Gastroesophageal sphincter (tissue), 4 donors: ENCODE data around the gene NDUFB11. TPM values are rescaled to one million over a fixed set of nuclear protein-coding genes. Genes with fewer than 3 reads are reported as not detected.

Source experiments
- ATAC-seq: fragments of 150-250 bp; one replicate; pipeline ENCODE4 v1.9.1; 2016; ENCODE audit warnings: mild to moderate bottlenecking, moderate library complexity
- H3K27ac ChIP-seq, 4 donors: fragments of 200-600 bp; sonication (generic) in 3 of 4; 1 replicate in 3 of 4; 2 replicates in 1 of 4; pipeline ENCODE4 v1.5.1; 2016 to 2019
- H3K27me3 ChIP-seq: fragments of 200-600 bp; sonication (generic); one replicate; pipeline ENCODE4 v1.5.1; 2019
- H3K36me3 ChIP-seq, 2 donors: fragments of 200-600 bp; sonication (generic); one replicate each; pipeline ENCODE4 v1.5.1; 2019; ENCODE audit warnings: control low read depth in 1 of 2
- H3K4me1 ChIP-seq, 3 donors: fragments of 200-600 bp; sonication (generic); 1 replicate in 2 of 3; 2 replicates in 1 of 3; pipeline ENCODE4 v1.5.1; 2016 to 2019; ENCODE audit warnings: control low read depth in 2 of 3
- H3K4me3 ChIP-seq, 2 donors: fragments of 200-600 bp; sonication (generic); one replicate each; pipeline ENCODE4 v1.5.1; 2019; ENCODE audit warnings: mild to moderate bottlenecking in 1 of 2, moderate library complexity in 1 of 2
- H3K9me3 ChIP-seq, 3 donors: fragments of 200-600 bp; sonication (generic); one replicate each; pipeline ENCODE4 v1.5.1; 2017 to 2019; ENCODE audit warnings: control low read depth in 2 of 3
- CTCF ChIP-seq, 4 experiments: fragments of 200-600 bp in 2 of 4; fragments of 450-650 bp in 2 of 4; sonication (generic) in 1 of 4; IDR thresholded peaks; one replicate each; pipeline ENCODE4 v1.5.1; 2017 to 2019; ENCODE audit warnings: antibody characterized with exemption in 4 of 4, mild to moderate bottlenecking in 2 of 4, moderate library complexity in 2 of 4
- EP300 ChIP-seq: sonication (generic); formaldehyde crosslinking; IDR thresholded peaks from one replicate; pipeline ENCODE4 v1.6.1; 2017; ENCODE audit warnings: antibody characterized with exemption, mild to moderate bottlenecking
- POLR2A ChIP-seq, 2 donors: fragments of 450-650 bp; IDR thresholded peaks; one replicate each; pipeline ENCODE4 v1.6.1; 2017; ENCODE audit warnings: antibody characterized with exemption in 2 of 2, mild to moderate bottlenecking in 2 of 2, moderate library complexity in 1 of 2
- POLR2AphosphoS5 ChIP-seq: sonication (generic); formaldehyde crosslinking; IDR thresholded peaks from one replicate; pipeline ENCODE4 v1.6.1; 2017; ENCODE audit warnings: antibody characterized with exemption
- WGBS, 2 donors: methylation state at CpG; one replicate each; pipeline ENCODE4 v1.1.5; 2018; ENCODE audit warnings: low coverage in 1 of 2; 5-methylcytosine and 5-hydroxymethylcytosine counted together
- total RNA-seq, 4 donors: library from RNA; depleted of rRNA; stranded (reverse); fragments of >200 nt; gene quantifications; one replicate each; pipeline ENCODE4 v1.1.0, GENCODE V29; 2016

NDUFB11 gene
- total RNA-seq, 4 donors from 2014 or later = 43.3 to 66.8 (median 53.0) TPM

GRCh38 chrX:47158781-47159180 lies 14.3 kb upstream of the NDUFB11 start:
- peaks cover 0 to 27% of the 10 kb centered on the region in 2 donors for H3K36me3 ChIP-seq
- no peak for ATAC-seq
- no peaks in the 10 kb centered on the region for H3K4me1 ChIP-seq
- TF ChIP-seq POLR2AphosphoS5 = no peak
- no peak for TF ChIP-seq EP300
- no peak for TF ChIP-seq POLR2A (IDR thresholded peaks at IDR 0.05)
- no peak for TF ChIP-seq CTCF (IDR thresholded peaks at IDR 0.05)
- no peak overlapping the region for H3K4me3 ChIP-seq
- 90 to 91% methylated on average over 1 to 4 of the region's 5 CpGs for WGBS, 2 donors
- no peaks in the 10 kb centered on the region for H3K9me3 ChIP-seq
- no peak overlapping the region for H3K27ac ChIP-seq
- no peaks in the 10 kb centered on the region for H3K27me3 ChIP-seq

- 98% methylated on average over 7 of the region's 16 CpGs; no CpG with 5 or more reads in 1 of the 2 donors for WGBS, 2 donors
- Histone ChIP-seq H3K4me3 (no peak overlapping the region), H3K4me1 (no peaks in the 10 kb centered on the region), H3K36me3 (peaks cover 0 to 27% of the 10 kb centered on the region in 2 donors), H3K27me3 (no peaks in the 10 kb centered on the region), H3K9me3 (no peaks in the 10 kb centered on the region), H3K27ac (no peak overlapping the region)
- TF ChIP-seq POLR2A (IDR thresholded peaks at IDR 0.05) (no peak), POLR2AphosphoS5 (no peak), EP300 (no peak), CTCF (IDR thresholded peaks at IDR 0.05) (no peak)
- ATAC-seq = no peak
Observed at GRCh38 chrX:47158131-47158530, 13.6 kb upstream of the NDUFB11 start.

- no CpG with 5 or more reads among the region's 26 CpGs for WGBS, 2 donors
Observed at GRCh38 chrX:47156611-47157520, 12.4 kb upstream of the NDUFB11 start.

GRCh38 chrX:47151435-47151834 lies 6.9 kb upstream of the NDUFB11 start:
- no peak overlapping the region for H3K4me3 ChIP-seq
- no peak for ATAC-seq
- H3K4me1 ChIP-seq = peaks cover 0 to 19% (median 0%) of the 10 kb centered on the region in 3 donors
- no peaks in the 10 kb centered on the region for H3K27me3 ChIP-seq
- no peak for TF ChIP-seq POLR2A (IDR thresholded peaks at IDR 0.05)
- no peak for TF ChIP-seq EP300
- TF ChIP-seq POLR2AphosphoS5 = no peak
- no peak for TF ChIP-seq CTCF (IDR thresholded peaks at IDR 0.05)
- H3K36me3 ChIP-seq = peaks cover 0 to 9% of the 10 kb centered on the region in 2 donors
- no peaks in the 10 kb centered on the region for H3K9me3 ChIP-seq
- H3K27ac ChIP-seq = no peak overlapping the region

More at GRCh38 chrX:47156611-47157520, 12.4 kb upstream of the NDUFB11 start:
- no peak for TF ChIP-seq CTCF (IDR thresholded peaks at IDR 0.05)
- no peak for TF ChIP-seq POLR2A (IDR thresholded peaks at IDR 0.05)
- no peak for TF ChIP-seq POLR2AphosphoS5
- no peak for TF ChIP-seq EP300
- Histone ChIP-seq H3K4me3 (no peak overlapping the region), H3K4me1 (no peaks in the 10 kb centered on the region), H3K27me3 (no peaks in the 10 kb centered on the region), H3K9me3 (no peaks in the 10 kb centered on the region), H3K27ac (no peak overlapping the region), H3K36me3 (peaks cover 0 to 24% of the 10 kb centered on the region in 2 donors)
- no peak for ATAC-seq

- H3K4me1 ChIP-seq = peaks cover 0 to 24% (median 0%) of the 10 kb centered on the region in 3 donors
- no peaks in the 10 kb centered on the region for H3K27me3 ChIP-seq
- TF ChIP-seq POLR2AphosphoS5 = no peak
- no peak for TF ChIP-seq POLR2A (IDR thresholded peaks at IDR 0.05)
- TF ChIP-seq EP300 = no peak
- TF ChIP-seq CTCF (IDR thresholded peaks at IDR 0.05) = no peak
- 47 to 59% methylated on average over 2 of the region's 2 CpGs for WGBS, 2 donors
- H3K27ac ChIP-seq = no peak overlapping the region
- H3K36me3 ChIP-seq = no peaks in the 10 kb centered on the region
- H3K4me3 ChIP-seq = no peak overlapping the region
- no peak for ATAC-seq
- no peaks in the 10 kb centered on the region for H3K9me3 ChIP-seq
Observed at GRCh38 chrX:47148946-47149345, 4.4 kb upstream of the NDUFB11 start.
